Islet of Langerhans (tissue), 1 donor: ENCODE data around the gene FAM72A.
"Not testable (repeated sequence)": the region's sequence is repeated elsewhere in the genome, so short reads cannot be mapped to it uniquely, and the experiment has no call there.

Experiments used
- FAIRE-seq: peaks from one replicate; lab custom pipeline; 2011; peaks lifted over from hg19 to GRCh38; lab: Jason Lieb, UNC

FAM72A gene

DNA sequence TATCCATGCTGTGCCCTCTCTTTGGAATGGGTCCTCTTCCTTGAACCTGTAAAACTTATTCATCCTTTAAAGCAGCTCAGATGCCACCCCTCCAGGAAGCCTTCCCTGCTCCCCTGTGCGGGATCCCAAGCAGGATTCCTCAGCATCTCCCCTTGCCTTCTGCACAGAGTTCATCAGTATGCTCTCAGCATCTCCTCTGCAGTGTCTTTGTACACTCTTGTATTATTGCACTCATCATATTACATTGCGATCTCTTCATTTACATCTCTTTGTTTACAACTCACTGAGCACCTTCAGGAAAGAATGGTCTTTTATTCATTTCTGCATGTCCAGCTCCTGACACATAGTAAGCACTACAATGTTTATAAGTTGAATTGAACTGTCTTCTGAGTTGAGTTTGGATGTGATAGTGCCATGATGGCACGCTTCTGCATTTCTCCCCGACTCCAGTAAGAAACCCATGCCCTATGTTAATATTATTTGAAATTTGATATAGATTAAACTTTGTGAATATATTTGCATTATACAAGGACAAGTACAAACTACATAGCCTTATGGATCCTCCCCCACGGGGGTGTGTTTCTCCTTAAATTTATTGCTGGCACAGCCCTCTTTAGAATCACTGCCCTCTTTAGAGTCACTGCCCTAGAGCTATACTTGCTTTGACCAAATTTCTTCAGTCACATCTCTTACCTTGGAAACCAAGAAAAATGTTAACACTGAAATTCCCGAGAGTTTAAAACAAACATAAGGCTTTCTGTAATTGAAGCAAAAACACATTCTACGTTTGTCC is 13.2 kb upstream of the FAM72A start:
- not testable (repeated sequence) for FAIRE-seq

DNA sequence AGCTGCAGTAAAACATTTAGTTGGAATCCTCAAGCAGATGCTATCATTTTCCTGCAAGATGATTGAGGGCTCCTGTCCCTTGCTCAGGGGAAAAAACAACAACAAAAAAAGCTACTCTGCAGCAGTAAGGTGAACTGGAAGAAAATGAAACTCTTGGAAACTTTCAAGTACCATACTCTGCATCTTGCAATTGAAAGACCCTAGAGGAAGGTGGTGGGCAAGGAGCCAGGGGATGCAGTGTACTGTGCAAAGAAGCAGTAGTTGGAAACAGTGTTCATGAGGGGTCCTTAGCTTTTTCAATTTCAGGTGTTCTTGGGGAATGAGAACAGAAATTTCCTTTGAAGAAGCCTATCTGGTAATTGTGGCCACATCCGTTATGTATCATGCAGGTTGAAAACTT is 8.2 kb upstream of the FAM72A start:
- not testable (repeated sequence) for FAIRE-seq

DNA sequence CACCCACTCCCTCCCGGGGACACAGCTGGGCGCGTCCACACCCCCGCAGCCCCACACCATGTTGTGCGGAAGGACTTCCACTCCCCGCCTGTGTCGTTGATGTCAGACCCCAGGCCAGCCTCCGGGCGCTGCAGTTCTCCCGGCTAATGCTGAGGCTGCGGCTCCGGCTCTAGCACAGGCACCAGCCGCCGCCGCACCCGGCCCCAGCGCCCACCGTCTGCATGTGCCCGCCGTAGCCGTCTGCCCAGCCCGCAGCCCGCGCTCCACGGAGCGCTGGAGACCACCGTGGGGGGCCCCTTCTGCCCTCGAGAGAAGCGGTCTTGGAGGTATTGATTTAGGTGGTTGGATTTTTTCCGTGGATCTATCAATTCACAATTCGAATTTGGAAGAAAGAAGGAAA is 2.9 kb upstream of the FAM72A start:
- not testable (repeated sequence) for FAIRE-seq

DNA sequence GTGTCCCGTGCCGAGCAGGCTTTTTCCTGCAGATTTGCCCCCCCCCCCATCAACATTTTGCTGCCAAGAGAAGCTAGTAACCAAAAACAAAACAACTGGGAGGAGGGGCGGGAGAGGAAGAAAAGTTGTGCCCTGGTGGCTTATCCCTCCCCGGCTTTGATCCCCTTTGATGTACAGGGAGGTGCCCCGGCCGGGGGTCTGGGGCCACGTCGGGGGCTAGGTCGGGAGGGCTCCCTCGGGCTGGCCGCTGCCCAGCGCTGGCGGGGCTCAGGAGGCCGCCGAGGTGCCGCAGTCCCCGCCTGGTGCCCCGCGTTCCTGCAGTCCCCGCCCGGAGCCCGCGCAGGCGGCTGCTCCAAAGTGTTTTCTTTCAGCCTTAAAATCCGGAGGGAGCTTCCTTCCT is 2.2 kb upstream of the FAM72A start:
- not testable (repeated sequence) for FAIRE-seq

DNA sequence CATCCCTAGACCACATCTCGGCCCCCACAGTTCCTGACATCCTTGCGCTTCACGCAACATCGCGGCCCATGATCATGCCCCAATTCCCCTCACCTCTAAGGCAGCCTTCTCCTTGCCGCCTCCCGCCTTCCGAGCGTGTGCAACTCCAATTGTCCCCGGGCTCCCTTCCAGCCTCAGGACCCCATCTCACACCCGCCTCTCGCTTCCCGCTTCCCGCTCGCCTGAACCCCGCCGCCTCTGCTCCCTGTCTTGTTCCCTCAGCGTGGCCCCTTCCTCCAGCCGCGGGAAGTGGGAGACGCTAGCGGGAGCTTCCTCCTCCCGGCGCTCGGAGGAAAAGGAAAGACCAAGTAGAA is 1.5 kb upstream of the FAM72A start:
- FAIRE-seq = not testable (repeated sequence)

DNA sequence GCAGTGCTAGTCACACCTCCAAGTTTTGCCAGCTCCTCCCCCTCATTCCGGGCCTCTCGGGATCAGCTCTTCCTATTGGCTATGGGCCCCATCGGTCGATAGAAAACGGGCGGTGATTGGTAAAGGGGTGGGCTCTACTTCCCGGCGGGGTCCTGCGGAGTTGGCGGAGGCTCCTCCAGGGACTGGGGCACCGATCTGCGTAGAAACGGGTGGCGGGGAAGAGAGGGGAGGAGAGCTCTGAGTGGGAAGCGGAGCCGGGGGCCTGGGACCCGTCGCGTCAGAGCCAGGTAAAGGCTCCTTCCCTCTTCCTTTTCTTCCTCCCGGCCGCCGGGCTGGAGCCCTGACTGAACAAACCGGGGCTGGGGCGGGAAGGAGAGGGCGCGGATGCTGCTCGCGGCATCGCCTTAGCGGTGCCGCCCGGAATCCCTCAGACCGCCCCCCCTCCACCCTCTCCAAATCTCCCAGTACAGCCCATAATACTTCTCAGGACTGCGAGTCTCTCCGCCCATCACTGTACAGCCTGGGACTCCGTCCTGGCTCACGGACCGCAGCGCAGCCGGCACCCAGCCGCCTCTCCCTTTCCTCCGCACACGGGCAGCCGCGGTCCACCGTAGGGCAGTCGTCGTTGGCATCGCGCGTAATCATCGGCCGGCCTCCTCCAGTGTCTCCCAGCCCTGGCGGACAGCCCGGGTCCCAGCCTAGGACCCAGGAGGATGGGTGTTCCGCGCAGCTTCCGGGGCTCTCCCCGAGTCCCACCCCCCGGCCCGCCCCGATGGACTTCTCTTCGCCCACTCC is 922 bp upstream of the FAM72A start, which contains the start of gene SRGAP2:
SRGAP2 (plus strand) TSS at position 178 of the 795 bp plus-strand sequence. CDS start 2,430 bp downstream, outside the sequence.
- FAIRE-seq = not testable (repeated sequence)

DNA sequence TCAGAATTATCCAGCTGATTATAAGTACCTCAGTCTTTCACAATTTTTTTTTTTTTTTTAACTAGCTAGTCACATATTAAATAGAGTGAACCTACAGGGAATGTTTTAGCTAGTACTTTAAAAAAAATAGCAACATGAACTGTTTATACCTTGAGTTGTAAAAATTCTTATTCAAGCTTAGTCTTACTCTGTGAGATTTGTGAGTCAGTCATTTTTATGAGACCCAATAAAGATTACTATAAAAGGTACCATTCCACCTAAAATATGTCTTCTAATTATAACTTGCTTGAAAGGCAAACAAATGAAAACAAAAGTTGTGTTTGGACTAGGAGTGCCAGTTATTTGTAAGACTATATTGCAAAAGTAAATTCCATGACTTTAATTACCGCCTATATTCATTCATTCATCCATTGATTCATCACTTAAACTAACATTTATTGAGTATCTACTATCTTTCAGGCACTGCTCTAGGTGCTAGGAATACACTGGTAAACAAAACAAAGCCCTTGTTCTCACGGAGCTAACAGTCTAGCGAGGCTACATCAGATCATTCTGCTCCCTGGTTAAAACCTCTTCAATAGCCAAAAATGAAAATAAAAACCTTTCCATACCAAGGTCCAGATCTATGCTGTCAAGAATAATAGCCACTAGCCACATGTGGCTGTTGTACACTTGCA is 5.8 kb downstream of the FAM72A start:
- not testable (repeated sequence) for FAIRE-seq

DNA sequence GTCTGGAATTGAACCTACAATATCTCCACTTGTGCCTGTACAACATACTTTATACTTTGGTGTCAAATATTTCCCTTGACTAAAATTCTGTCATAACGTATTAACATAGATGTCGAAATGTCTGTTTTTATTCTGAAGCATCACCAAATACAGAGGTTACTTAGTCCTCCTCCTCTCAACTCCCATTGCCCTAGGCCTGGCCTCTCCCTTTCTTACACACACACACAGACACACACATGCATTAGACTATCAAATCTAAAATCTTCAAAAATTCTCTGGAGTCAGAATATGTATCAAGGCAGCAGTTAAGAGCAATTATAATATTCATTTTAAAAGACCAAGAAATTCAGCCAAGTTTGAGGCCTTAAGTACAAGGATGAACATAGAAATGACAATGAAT is 7.5 kb downstream of the FAM72A start:
- FAIRE-seq = not testable (repeated sequence)

DNA sequence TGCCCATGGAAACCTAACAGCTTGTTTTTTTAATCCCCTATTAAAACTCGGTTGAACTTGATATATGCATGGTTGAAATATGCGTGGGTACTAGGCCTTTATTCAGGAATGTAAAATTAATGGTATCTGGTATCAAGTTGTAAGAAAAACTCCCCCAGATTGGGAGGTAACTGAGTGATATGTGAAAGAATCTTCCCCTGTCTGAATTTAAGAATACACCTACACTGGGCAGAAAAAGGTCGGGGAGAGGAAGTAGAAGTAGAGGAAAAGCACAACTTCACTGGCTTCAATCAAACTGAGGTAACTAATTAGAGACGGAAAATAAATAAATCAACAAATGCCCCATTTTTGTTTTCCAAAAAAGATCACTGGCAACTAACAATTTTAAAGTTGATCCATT is 15.8 kb downstream of the FAM72A start:
- not testable (repeated sequence) for FAIRE-seq

DNA sequence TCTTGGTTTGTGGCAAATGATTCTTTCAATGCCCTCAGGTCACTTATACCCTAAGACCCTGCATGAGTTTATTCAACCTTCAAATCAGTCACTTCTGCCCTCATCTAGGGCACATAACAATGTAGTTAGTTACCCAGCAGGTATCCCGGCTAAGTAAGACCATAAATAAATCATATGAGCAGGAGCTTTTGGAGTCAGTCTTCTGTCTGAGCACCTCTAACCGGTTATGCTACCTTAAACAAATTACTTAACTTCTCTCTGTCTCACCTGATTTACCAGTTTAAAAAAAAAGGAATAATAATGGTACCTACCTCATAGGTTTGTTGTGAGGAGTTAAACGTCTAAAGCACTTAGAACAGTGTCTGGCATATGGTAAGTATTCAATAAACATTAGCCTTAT is 16.9 kb downstream of the FAM72A start:
- not testable (repeated sequence) for FAIRE-seq

DNA sequence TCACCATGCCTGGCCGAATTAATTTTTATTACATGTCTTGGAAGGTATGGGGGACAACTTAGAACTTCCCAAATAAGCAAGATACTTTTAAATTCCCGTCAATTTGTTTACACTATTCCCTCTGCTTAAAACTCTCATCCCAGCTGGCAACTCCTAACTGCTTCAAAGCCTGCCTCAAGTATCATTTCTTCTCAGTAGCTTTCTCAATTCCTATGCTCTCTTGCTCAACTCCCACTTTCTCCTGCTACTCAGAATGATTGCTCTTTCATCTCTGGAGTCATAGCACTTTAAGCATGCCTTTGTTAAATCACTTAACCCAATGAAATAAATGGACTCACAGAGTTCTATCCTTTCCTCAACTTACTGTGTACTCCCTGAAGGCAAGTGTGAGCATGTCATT is 18.9 kb downstream of the FAM72A start:
- not testable (repeated sequence) for FAIRE-seq

DNA sequence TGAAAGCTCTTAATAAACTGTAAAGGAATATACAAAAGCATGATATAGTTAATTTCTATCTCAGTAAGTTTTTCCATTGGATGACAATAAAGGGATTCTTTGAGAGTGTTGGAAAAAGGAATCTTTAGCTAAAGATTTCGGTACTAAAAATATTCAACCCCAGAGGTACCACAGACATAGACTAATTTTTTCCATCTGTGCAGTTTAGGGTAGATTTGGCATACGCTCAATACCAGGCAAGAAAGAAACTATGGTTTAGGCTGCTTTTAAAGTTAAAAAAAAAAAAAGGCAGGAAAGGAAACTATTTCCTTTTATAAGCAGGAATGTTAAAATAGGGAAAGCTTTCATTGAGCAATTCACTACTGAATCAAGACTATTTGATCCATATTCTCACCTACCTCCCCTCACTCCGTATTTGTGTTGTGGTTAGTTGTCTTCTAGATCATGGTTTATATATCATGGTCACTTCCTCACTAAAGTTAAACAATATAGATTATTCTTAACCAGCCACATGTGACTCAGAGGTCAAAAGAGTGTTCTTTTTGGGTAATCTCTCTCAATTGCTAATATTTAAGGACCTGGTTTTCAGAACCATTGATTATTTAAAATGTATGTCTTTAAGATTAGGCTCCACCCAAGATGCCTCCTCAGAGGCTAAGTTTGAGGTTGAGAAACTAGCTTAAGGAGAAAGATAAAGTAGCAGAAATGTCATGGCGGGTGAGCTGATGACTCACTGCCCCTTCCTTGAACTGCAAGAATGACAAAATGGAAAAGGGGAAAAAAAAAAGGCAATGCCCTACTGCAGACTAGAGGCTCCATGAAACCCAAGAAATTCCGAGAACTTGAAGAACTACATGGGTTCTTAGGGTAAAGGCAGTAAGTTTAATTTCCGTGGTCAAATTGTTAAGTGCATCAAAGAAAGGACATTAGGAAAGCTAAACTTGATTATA is 20.0 kb downstream of the FAM72A start:
- not testable (repeated sequence) for FAIRE-seq

DNA sequence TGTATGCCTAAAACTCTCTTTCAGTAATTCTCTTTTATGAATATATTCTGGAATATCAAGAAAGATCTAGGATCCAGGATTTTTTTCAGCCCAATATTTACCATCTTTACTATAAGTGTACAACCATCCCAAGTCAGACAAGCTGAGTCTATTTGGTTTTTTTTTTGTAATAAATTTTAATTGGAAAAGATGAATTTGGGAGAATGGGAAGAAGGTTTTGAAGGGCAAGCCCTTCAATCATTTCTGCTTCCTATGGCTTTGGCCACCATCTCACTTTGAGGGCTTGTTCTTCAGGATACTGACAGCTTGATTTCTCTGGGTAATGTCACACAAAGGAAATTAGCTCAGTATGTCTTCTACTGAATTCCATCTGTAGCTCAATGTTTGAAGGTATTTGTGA is 23.0 kb downstream of the FAM72A start:
- not testable (repeated sequence) for FAIRE-seq

DNA sequence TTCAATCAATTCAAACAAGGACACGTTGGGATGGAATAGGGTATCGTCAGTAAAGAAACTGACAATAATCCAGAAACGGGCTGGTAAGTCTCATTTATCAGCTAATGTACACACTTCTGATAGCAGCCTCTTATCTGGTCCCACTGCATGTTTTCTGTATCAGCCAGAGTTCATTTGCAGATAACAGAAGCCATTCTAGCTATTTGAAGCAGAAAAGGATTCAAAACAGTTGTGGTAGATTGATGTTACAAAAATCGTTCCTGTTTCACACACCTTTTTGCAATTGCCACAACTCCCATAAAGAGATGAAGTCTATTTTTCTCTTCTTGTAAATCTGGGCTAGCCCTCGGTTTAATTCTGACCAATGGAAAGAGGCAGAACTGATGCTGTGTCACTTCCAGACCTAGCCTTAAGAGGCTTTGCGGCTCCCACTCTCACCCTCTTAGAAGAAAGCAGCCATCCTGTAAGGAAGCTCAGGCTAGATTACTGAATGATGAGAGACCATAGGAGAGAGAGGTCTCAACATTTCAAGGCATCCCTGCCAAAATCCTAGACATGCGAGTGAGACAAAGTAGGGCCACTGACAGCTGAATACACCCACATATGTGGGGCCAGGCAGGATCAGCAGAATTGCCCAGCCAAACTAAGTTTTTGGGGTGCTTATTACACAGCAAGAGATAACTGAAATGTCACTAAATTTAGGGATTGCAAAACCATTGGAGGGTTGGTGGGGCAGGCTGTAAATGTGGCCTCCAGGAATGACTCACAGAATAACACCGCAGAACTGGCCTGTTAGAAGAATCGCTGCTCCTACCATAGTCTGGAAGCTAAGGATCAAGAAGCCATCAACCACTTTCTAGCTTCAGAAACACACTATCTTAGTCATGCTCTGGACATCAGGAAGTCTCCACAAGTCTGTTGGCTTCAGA is 24.3 kb downstream of the FAM72A start:
- FAIRE-seq = not testable (repeated sequence)

DNA sequence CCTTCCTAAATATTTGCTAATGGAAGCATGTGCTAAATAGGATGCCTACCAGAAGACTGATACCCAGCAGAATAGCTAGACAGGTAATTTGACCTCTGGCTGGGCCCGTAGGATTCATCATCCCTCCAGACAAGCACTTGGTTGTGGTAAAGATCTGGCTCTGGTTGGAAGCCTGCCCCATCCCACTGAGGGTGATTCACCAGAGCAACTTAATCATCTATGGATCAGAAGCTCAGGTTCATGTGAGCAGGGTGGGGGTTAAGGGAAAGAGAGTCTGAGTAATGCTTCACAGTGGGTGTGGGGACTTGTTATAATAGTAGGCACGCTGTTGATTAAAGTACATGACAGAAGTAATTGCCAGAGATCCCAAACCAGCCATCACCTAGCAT is 26.5 kb downstream of the FAM72A start:
- not testable (repeated sequence) for FAIRE-seq

DNA sequence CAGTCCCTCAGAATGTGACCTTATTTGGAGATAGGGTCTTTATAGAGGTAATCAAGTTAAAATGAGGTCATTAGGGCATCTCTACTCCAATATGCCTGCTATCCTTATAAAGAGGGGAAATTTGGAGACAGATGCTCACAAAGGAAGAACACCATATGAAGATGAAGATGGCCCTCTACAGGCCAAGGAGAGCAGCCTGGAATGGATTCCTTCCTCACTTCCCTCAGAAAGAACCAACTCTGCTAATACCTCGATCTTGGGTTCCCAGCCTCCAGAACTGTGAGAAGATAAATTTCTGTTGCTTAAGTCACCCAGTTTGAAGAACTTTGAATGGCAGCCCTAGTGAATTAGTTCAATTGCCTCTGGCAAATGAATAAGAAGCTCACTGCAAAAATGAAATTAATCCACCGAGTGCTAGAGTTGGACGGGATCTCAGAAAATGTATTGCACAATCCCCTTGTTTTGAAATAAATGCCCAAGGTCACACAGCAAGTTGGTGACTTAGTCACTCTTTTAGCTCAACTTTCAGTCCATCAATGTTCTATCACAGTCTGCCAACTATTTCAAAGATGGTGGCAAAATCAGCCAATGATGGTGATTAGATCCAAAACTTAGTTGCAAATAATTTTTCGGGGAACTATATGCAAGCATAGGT is 27.1 kb downstream of the FAM72A start:
- not testable (repeated sequence) for FAIRE-seq

DNA sequence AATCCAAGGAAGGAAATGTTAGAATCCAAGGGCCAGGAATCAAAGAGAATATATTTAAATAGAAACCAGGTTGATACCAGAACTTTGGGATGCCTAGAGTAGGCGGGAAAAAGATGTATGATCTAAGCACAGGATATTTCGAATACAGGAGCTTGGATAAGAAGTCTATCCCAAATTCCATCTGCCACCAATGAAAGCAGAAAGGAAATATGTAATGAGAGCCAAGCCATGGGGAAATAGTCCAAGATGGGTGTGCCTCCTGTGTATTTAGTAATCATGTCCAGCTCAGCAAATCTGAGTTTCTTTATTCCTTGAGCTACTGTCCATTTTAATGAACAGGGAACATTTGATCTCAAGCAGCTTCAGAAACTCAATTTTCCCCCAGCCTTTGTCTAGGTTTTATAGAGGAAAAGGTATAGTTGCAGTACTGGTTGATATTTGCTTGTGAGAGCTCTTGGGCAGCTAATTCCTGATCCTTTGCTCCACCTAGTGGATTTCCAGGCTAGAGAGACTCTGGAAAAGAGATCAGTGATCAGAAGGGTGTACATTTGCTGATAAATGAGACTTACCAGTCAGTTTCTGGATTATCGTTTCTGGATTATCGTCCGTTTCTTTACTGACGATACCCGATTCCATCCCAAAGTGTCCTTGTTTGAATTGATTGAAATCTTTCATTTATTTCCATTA is 28.3 kb downstream of the FAM72A start:
- FAIRE-seq = not testable (repeated sequence)

DNA sequence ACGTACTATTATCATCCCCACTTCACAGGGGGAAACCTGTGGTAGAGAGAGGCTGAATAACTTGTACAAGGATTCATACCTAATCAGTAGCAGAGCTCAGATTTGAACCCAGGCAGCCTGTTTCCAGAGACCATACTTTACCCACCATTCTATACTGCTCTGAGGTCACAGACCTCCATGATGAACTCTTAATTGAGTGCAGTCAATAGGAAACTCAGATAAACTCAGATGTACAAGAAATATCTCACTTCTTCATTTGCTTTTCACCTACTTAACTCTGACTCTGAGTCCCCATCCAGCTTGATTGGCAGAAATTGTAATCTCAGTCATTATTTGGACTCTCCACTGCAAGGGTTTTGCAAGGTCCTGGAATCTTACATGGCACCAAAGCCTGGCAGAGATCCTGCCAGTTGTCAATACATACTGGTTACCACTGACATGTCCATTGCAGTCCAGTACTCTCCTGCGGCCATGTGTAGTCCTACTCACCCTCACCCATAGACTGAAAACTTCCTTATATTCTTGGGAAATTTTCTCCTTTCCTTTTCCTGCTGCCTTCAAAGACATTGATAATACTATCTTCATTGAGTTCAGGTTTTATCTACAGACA is 29.4 kb downstream of the FAM72A start:
- not testable (repeated sequence) for FAIRE-seq

DNA sequence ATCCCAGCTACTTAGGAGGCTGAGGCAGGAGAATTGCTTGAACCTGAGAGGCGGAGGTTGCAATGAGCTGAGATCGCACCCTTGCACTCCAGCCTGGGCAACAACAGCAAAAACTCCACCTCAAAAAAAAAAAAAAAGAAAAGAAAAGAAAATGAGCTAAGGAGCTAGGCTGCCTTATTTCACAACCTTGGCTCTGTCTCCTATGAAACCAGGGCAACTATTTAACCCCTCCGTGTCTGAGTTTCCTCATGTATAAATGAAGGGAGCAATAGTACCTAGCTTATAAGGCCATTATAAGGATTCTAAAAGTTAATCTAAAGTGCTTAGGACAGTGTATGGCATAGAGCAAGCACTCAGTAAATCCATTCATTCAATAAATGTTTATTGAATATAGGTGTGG is 32.8 kb downstream of the FAM72A start:
- not testable (repeated sequence) for FAIRE-seq
